CD4-positive, alpha-beta T cell treated with Interleukin-15 for 4 hours (primary cell): ENCODE measurements around the gene SARM1.

Experiments used
- DNase-seq: peaks from one replicate; pipeline ENCODE4 v3.0.0-alpha.2; 2020; ENCODE audit warnings: low spot score

The SARM1 gene

GRCh38 chr17:28368915-28369683 is 2.4 kb upstream of the SARM1 start:
- no peak for DNase-seq

GRCh38 chr17:28369684-28370034 is 1.8 kb upstream of the SARM1 start:
- no peak for DNase-seq

- no peak for DNase-seq
Measured at GRCh38 chr17:28370035-28370743, 1.3 kb upstream of the SARM1 start, which contains the start of gene VTN. Gene VTN (minus strand): TSS chr17:28370307. CDS start chr17:28370203, 104 bp downstream.

GRCh38 chr17:28370744-28371103 is 770 bp upstream of the SARM1 start:
- no peak for DNase-seq

GRCh38 chr17:28372203-28372944 is 880 bp downstream of the SARM1 start:
- DNase-seq, result no peak

- DNase-seq, result no peak
Measured at GRCh38 chr17:28372945-28373274, 1.4 kb downstream of the SARM1 start.

GRCh38 chr17:28379814-28380801 is 8.6 kb downstream of the SARM1 start:
- no peak for DNase-seq

GRCh38 chr17:28381141-28381825 is 9.8 kb downstream of the SARM1 start:
- DNase-seq, result no peak

GRCh38 chr17:28384281-28385036 is 13.0 kb downstream of the SARM1 start:
- peak; percentile 60 for DNase-seq

- no peak for DNase-seq
Measured at GRCh38 chr17:28385037-28385400, 13.5 kb downstream of the SARM1 start.

- DNase-seq, result no peak
Measured at GRCh38 chr17:28385406-28385805, 13.9 kb downstream of the SARM1 start.

GRCh38 chr17:28386391-28386790 is 14.9 kb downstream of the SARM1 start:
- no peak for DNase-seq

GRCh38 chr17:28388106-28388505 is 16.6 kb downstream of the SARM1 start:
- DNase-seq, result no peak

GRCh38 chr17:28390141-28390540 is 18.6 kb downstream of the SARM1 start:
- DNase-seq, result no peak

- no peak for DNase-seq
Measured at GRCh38 chr17:28390563-28390962, 19.1 kb downstream of the SARM1 start.

- DNase-seq, result no peak
Measured at GRCh38 chr17:28390984-28391383, 19.5 kb downstream of the SARM1 start.

GRCh38 chr17:28391401-28391800 is 19.9 kb downstream of the SARM1 start:
- DNase-seq, result no peak

GRCh38 chr17:28392491-28392890 is 21.0 kb downstream of the SARM1 start:
- DNase-seq, result no peak

- no peak for DNase-seq
Measured at GRCh38 chr17:28394337-28395116, 23.0 kb downstream of the SARM1 start.

- DNase-seq, result no peak
Measured at GRCh38 chr17:28395426-28395825, 23.9 kb downstream of the SARM1 start.
